Measurements from ENCODE around the gene NAV2.

DNA sequence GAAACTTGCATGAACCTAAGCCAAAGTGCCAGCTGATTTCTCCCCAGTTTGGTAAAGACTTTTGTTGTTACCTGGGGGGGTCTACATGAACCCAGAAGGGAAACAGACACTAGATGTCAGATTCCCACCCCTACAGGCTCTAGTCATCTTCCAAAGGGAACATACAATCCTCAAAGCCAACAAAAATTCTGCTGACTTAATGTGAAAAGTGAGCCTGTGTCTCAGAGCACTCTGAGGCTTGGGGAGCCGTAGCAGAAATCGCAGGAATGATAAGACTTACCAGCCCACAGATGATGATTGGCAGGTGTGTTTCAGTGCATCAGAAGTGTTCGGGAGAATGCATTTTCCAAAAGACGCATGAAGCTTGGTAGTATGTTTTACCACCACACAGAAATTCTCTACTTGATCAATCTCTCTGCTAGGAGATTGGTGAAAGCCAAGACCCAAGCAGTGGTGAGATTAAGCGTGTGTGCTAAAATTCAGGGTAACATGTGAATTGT, 260.5 kb downstream of the NAV2 start:
- TF ChIP-seq, protein P1, sequence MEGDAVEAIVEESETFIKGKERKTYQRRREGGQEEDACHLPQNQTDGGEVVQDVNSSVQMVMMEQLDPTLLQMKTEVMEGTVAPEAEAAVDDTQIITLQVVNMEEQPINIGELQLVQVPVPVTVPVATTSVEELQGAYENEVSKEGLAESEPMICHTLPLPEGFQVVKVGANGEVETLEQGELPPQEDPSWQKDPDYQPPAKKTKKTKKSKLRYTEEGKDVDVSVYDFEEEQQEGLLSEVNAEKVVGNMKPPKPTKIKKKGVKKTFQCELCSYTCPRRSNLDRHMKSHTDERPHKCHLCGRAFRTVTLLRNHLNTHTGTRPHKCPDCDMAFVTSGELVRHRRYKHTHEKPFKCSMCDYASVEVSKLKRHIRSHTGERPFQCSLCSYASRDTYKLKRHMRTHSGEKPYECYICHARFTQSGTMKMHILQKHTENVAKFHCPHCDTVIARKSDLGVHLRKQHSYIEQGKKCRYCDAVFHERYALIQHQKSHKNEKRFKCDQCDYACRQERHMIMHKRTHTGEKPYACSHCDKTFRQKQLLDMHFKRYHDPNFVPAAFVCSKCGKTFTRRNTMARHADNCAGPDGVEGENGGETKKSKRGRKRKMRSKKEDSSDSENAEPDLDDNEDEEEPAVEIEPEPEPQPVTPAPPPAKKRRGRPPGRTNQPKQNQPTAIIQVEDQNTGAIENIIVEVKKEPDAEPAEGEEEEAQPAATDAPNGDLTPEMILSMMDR (conservative IDR thresholded peaks at IDR 0.05): no peak
- TF ChIP-seq EZH2 (IDR thresholded peaks at IDR 0.05; ENCODE audit: low read depth): no peak

Measured in PC-9 (cell line).